Breast epithelium (tissue), 3 donors: ENCODE results near the gene GNLY.

ENCODE experiments used
- CTCF ChIP-seq, 3 donors: fragments of 450-650 bp; IDR thresholded peaks; one replicate each; pipeline ENCODE4 v1.5.1; 2016 to 2017; ENCODE audit warnings: antibody characterized with exemption in 3 of 3, mild to moderate bottlenecking in 3 of 3, moderate library complexity in 3 of 3
- POLR2AphosphoS5 ChIP-seq, 3 donors: sonication (generic); formaldehyde crosslinking; IDR thresholded peaks; one replicate each; pipeline ENCODE4 v1.6.1; 2017; ENCODE audit warnings: antibody characterized with exemption in 3 of 3

- TF ChIP-seq POLR2AphosphoS5 (IDR thresholded peaks at IDR 0.05) (peak in 2 of 3 donors; percentile 20 to 37), CTCF (IDR thresholded peaks at IDR 0.05) (no peak)
Observed at GRCh38 chr2:85710687-85711577, 16.8 kb downstream of the GNLY start.
